Mesothelial cell of epicardium (in vitro differentiated cells): ENCODE results near the gene CRABP1. TPM values are rescaled to one million over a fixed set of nuclear protein-coding genes. Genes with fewer than 3 reads are reported as not detected.

ENCODE experiments used
- DNase-seq, 2 experiments: peaks; one replicate each; pipeline ENCODE4 v3.0.0; 2021; ENCODE audit warnings: low spot score in 2 of 2; ENCODE audit not compliant: unreplicated experiment in 2 of 2
- H3K27ac Mint-ChIP-seq: 2 replicates; pipeline ENCODE4 v1.8.0; 2021; ENCODE audit warnings: mixed read lengths
- H3K27me3 Mint-ChIP-seq: 2 replicates; pipeline ENCODE4 v1.8.0; 2021; ENCODE audit warnings: low read depth, mixed read lengths
- H3K36me3 Mint-ChIP-seq: 2 replicates; pipeline ENCODE4 v1.8.0; 2021; ENCODE audit warnings: mixed read lengths
- H3K4me1 Mint-ChIP-seq: 2 replicates; pipeline ENCODE4 v1.8.0; 2021; ENCODE audit warnings: mixed read lengths
- H3K4me3 Mint-ChIP-seq: 2 replicates; pipeline ENCODE4 v1.8.0; 2021; ENCODE audit warnings: mild to moderate bottlenecking, moderate library complexity, mixed read lengths
- H3K9me3 Mint-ChIP-seq: 2 replicates; pipeline ENCODE4 v1.8.0; 2021; ENCODE audit warnings: mixed read lengths
- total RNA-seq: library from RNA; stranded (reverse); gene quantifications from 3 replicates; pipeline ENCODE4 v1.2.1, GENCODE V29; 2021
- TF ChIP-seq, protein P1 (sequence below): fragments of 200-600 bp; sonication (generic); IDR thresholded peaks from one replicate; pipeline ENCODE4 v1.5.0; 2021; ENCODE audit warnings: antibody characterized with exemption; ENCODE audit not compliant: unreplicated experiment

The CRABP1 gene
- total RNA-seq, 1 donor from 2014 or later: 155 TPM

- no peaks in the 10 kb centered on the region for H3K9me3 Mint-ChIP-seq
- H3K27me3 Mint-ChIP-seq: peaks cover 34% of the 10 kb centered on the region
- no peak overlapping the region for H3K4me3 Mint-ChIP-seq
Measured at GRCh38 chr15:78334845-78335244, 5.3 kb upstream of the CRABP1 start.

GRCh38 chr15:78335985-78336384, 4.2 kb upstream of the CRABP1 start:
- Mint-ChIP-seq H3K9me3 (no peaks in the 10 kb centered on the region), H3K27me3 (peaks cover 45% of the 10 kb centered on the region), H3K4me3 (no peak overlapping the region), H3K27ac (no peak overlapping the region), H3K4me1 (peaks cover 18% of the 10 kb centered on the region), H3K36me3 (no peaks in the 10 kb centered on the region)
- no peak for DNase-seq
- TF ChIP-seq, protein P1, sequence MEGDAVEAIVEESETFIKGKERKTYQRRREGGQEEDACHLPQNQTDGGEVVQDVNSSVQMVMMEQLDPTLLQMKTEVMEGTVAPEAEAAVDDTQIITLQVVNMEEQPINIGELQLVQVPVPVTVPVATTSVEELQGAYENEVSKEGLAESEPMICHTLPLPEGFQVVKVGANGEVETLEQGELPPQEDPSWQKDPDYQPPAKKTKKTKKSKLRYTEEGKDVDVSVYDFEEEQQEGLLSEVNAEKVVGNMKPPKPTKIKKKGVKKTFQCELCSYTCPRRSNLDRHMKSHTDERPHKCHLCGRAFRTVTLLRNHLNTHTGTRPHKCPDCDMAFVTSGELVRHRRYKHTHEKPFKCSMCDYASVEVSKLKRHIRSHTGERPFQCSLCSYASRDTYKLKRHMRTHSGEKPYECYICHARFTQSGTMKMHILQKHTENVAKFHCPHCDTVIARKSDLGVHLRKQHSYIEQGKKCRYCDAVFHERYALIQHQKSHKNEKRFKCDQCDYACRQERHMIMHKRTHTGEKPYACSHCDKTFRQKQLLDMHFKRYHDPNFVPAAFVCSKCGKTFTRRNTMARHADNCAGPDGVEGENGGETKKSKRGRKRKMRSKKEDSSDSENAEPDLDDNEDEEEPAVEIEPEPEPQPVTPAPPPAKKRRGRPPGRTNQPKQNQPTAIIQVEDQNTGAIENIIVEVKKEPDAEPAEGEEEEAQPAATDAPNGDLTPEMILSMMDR: no peak

More at GRCh38 chr15:78334845-78335244, 5.3 kb upstream of the CRABP1 start:
- TF ChIP-seq, protein P1: no peak
- no peak overlapping the region for H3K27ac Mint-ChIP-seq
- DNase-seq: no peak
- peaks cover 9% of the 10 kb centered on the region for H3K4me1 Mint-ChIP-seq
- no peaks in the 10 kb centered on the region for H3K36me3 Mint-ChIP-seq

- H3K4me1 Mint-ChIP-seq: peaks cover 35% of the 10 kb centered on the region
- H3K27ac Mint-ChIP-seq: no peak overlapping the region
- no peaks in the 10 kb centered on the region for H3K9me3 Mint-ChIP-seq
- H3K4me3 Mint-ChIP-seq: peak overlapping the region; percentile 11
- no peaks in the 10 kb centered on the region for H3K36me3 Mint-ChIP-seq
- peaks cover 62% of the 10 kb centered on the region for H3K27me3 Mint-ChIP-seq
- no peak for DNase-seq
- TF ChIP-seq, protein P1: no peak
Measured at GRCh38 chr15:78338781-78339180, 1.4 kb upstream of the CRABP1 start.

- Mint-ChIP-seq H3K27me3 (peaks cover 65% of the 10 kb centered on the region), H3K4me3 (peak overlapping the region; percentile 67), H3K36me3 (no peaks in the 10 kb centered on the region), H3K4me1 (peaks cover 35% of the 10 kb centered on the region), H3K27ac (no peak overlapping the region), H3K9me3 (no peaks in the 10 kb centered on the region)
- DNase-seq: no peak
- TF ChIP-seq, protein P1: no peak
Measured at GRCh38 chr15:78339559-78339958, 594 bp upstream of the CRABP1 start.

- H3K4me3 Mint-ChIP-seq: peak overlapping the region; percentile 67
- TF ChIP-seq, protein P1: no peak
- H3K36me3 Mint-ChIP-seq: no peaks in the 10 kb centered on the region
- no peaks in the 10 kb centered on the region for H3K9me3 Mint-ChIP-seq
- no peak overlapping the region for H3K27ac Mint-ChIP-seq
- H3K4me1 Mint-ChIP-seq: peaks cover 50% of the 10 kb centered on the region
- H3K27me3 Mint-ChIP-seq: peaks cover 65% of the 10 kb centered on the region
- no peak for DNase-seq
Measured at GRCh38 chr15:78341057-78341987, 1.2 kb downstream of the CRABP1 start.
